HFF-Myc (cell line): ENCODE data around the gene SETD3.

Experiments used
- DNase-seq: peaks from one replicate; pipeline ENCODE4 v3.0.0-alpha.2; 2011; ENCODE audit warnings: low read depth; ENCODE audit errors: extremely low read depth
- H3K4me3 ChIP-seq: replicated peaks from 2 replicates; pipeline ENCODE4 v1.5.1; 2011; ENCODE audit warnings: low read depth, mild to moderate bottlenecking, control low read depth, low read length
- TF ChIP-seq, protein P1 (sequence below): IDR thresholded peaks from 2 replicates; pipeline ENCODE4 v1.5.1; 2012; ENCODE audit warnings: mild to moderate bottlenecking, low read depth, low read length, control low read depth; ENCODE audit errors: missing control alignments

The SETD3 gene

GRCh38 chr14:99467336-99468078 lies 13.2 kb downstream of the SETD3 start:
- DNase-seq = no peak
- TF ChIP-seq, protein P1, sequence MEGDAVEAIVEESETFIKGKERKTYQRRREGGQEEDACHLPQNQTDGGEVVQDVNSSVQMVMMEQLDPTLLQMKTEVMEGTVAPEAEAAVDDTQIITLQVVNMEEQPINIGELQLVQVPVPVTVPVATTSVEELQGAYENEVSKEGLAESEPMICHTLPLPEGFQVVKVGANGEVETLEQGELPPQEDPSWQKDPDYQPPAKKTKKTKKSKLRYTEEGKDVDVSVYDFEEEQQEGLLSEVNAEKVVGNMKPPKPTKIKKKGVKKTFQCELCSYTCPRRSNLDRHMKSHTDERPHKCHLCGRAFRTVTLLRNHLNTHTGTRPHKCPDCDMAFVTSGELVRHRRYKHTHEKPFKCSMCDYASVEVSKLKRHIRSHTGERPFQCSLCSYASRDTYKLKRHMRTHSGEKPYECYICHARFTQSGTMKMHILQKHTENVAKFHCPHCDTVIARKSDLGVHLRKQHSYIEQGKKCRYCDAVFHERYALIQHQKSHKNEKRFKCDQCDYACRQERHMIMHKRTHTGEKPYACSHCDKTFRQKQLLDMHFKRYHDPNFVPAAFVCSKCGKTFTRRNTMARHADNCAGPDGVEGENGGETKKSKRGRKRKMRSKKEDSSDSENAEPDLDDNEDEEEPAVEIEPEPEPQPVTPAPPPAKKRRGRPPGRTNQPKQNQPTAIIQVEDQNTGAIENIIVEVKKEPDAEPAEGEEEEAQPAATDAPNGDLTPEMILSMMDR = no peak
- no peak overlapping the region for H3K4me3 ChIP-seq

DNA sequence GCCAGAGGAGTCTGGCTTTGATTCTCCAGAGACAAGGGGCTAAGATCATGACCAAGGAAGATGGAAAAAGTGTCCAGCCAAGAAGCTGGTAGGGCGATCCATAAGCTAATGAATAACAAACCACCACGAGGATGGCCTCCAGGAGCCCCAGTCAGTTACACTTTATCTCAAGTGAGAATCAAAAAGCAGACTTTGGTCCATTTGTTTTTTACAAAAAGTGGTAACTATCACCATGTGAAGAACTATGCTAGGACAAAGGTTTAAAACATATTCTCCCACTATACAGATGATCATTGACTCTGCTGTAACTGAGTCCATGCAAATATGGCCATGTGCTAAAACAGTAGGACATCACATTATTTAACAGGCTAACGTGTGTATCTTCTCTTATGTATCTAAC lies 13.9 kb downstream of the SETD3 start:
- DNase-seq = no peak
- H3K4me3 ChIP-seq = no peak overlapping the region
- TF ChIP-seq, protein P1 = no peak

GRCh38 chr14:99465288-99465687 lies 15.4 kb downstream of the SETD3 start:
- H3K4me3 ChIP-seq = no peak overlapping the region
- DNase-seq = no peak
- TF ChIP-seq, protein P1 = no peak

DNA sequence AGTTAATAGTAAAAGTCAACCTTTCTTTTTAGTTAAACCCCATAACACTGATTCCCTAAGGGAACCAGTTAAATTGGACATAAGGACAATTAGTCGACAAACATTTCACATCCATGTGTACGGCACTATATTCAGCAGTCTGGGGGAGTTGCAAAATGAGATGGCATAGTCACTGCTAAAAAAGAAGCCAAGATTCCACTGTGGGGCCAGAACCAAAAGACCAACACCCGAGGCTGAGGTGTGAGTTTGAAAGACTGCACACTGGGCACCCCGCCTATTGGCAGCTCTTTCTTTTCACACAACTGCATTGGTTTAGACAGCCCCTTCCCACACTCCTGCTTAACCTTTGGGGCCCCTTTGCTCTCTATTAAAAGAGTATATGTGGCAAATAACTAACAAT lies 16.7 kb downstream of the SETD3 start:
- H3K4me3 ChIP-seq = no peak overlapping the region
- TF ChIP-seq, protein P1 = no peak
- DNase-seq = no peak

- TF ChIP-seq, protein P1 = no peak
- no peak for DNase-seq
- H3K4me3 ChIP-seq = no peak overlapping the region
Observed at GRCh38 chr14:99462210-99462609, 18.4 kb downstream of the SETD3 start.

DNA sequence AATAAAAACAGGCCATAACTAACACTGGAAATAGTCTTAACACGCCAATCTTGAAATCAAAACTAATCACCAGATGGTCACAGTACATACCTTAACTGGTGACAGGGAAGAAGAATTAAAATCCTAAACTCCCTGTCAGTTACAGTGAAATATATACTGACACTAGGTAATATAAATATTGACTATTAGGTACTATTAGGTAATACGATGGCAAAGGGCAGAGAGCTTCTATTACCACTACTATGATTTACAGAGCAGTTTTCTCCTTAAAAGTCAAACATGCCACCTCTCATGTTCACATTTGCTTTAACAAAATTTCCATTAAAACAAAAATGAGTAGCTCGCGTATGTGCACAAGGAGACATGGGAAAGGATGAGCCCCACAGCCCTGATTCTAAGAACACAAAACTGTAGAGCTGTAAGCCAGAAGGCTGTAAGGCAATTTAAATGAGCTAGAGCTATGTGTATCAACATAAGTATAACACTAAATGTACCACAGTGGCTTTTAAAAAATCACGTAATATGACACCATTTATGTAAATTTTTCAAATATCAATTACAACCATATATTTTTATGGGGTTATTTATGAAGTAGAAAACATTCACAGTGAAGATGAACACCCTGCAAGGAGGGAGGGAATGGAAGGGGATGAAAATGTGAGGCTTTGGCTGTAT lies 19.1 kb downstream of the SETD3 start:
- TF ChIP-seq, protein P1 = no peak
- DNase-seq = no peak
- no peak overlapping the region for H3K4me3 ChIP-seq
